NCI-H345 treated with DMSO at 0.1 percent for 48 hours (cell line): ENCODE data around the gene FOXI1.
"Not testable (repeated sequence)": the region's sequence is repeated elsewhere in the genome, so short reads cannot be mapped to it uniquely, and the experiment has no call there.

Experiments
- DNase-seq: peaks from one replicate; lab custom pipeline; 2025; ENCODE audit not compliant: unreplicated experiment; lab: John Stamatoyannopoulos, UW

The FOXI1 gene

DNA sequence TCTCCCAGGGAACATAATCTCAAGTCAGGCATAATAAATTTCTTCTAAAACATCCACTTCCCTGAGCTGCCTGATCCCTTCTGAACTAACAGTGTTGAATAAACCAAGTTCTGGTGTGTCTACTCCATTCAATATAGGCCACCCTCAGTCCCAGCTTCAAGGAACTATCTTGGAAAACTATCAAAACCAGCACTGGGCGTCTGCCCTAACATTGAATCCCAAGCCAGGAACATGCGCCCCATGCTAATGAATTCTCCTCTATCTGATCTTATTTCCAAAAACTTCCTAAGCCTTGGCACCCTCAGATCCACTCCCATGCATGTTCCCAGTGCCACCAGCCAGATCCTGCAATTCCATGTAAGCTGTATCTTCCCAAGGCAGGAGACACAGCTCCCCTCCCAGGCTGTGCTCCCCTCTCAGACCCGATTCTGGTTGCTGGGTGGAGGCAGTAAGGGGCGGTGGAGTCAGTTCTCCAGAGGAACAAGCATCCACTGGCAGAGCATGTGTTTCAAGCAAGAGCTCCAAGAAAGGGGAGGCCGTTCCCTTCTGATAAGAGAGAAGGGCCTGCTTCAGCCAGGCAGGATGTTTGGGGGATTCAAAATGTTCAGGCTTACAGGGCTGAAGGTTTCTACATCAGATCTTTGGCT, 13.1 kb upstream of the FOXI1 start:
- no peak for DNase-seq

DNA sequence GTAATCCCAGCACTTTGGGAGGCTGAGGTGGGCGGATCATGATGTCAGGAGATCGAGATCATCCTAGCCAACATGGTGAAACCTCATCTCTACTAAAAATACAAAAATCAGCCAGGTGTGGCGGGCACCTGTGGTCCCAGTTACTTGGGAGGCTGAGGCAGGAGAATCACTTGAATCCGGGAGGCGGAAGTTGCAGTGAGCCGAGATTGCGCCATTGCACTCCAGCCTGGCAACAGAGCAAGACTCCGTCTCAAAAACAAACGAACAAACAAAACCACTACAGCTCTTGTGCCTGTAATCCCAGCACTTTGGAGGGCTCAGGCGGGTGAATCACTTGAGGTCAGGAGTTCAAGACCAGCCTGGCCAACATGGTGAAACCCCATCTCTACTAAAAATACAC, 11.4 kb upstream of the FOXI1 start:
- DNase-seq = not testable (repeated sequence)

DNA sequence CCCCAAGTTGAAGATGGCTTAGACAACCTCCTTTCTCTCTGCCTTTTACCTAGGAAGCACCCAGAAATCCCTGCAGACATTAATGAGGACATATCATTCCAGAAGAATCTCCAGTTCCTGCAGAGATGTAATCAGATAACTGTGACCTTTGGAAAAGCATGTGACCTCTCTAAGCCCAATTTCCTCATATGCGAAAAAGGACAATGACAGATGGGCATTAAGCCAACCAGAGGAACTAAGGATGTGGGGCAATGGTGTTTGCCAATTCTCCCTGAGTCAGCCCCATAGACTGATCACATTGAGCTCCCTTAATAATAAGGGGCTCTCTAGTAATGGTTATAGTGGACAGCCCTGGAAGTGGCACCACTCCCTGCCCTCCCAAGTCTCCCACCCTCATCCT, 10.1 kb upstream of the FOXI1 start:
- DNase-seq = no peak

DNA sequence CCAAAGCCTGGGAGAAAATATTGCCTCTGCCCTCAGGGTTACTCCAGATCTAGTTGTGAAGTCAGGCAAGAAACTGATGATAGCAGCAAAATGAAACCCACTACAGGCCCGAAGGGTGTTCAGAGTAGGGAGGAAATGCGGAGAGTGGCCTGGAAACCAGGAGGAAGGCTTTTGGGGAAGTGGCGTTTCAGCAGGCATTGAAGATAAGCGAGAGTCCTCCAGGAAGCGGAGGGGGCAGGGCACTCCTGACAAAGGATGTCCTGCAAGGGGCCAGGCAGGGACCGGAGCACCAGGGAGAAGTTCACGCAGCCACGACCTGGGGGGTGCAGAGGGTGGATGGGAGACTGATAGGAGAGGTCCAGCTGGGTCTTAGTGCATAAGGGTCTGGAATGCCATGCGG, 7.8 kb upstream of the FOXI1 start:
- no peak for DNase-seq

DNA sequence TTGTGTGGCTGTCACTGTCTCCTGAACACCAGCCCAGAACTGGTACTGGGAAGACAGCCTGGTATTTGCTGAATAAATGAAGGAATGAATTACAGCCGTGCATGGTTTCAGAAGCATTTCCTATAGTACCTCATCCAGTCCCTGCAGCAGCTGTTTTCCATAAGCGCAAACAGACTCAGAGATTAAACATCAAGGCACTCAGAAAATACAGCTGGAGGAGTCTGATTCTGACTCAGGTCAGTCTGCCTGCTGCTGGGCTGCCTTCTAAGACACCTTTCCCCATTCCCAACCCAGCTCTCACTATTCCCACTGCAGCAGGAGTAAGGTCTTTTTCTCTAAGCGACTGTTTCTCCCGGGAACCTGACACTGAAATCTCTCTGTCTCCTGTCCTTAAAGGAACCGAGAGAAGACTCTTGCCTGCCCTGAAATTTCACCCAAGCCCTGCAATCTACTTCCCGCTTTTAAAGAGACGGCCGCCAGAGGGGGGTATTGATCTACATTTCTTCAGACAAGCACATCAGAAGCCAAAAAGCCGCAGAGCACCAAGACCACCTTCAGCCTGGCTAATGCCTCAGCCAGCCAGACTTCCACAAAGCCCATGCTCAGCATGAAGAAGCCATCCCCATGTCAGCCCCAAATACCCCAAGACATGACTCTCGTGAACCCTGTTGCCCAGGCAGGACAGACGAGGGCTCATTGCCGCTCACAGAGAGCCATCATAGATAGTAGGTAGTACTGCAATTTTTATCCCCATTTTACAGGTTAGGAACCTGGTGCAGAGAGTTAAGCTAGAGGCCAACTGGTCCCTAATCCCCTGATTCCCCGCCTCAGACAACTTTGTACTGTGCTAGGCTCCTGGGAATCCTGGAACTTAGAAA, 5.4 kb upstream of the FOXI1 start:
- DNase-seq = peak; percentile 63

DNA sequence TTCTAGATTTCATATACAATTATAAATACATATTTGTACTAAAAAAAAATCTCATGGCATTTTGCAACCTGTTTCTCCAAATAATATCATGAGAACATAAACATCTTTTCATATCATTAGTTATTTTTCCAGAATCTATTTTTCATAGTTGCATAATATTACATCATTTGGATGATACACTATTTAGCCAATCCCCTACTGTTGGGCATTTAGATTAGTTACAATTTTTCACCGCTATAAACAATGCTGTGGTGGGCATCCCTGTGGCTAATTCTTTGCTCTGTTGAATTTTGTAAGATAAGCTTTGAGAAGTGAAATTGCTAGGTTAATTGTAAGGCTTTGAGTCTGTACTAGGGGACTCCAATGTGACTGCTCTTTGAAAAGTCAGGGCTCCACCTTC, 2.2 kb upstream of the FOXI1 start:
- no peak for DNase-seq

DNA sequence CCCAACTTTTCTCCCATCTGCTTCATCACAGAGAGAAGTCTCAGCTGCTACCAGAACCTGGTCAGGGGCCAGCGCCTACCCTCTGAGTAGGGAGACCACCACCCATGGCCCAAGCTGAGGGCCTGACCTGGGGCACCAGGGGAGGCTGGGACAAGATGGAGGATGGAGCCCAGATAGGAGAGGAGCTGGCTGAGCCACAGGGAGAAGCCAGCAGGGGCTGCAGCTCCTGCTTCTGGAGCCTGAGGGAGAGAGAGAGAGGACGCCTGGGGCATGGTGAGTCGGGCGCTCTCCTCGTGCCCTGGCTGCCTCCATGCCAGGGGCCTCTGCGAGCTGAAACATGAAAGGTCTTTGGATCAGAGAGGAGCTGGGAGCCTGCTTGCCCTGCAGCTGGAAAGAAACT, 1.4 kb upstream of the FOXI1 start:
- no peak for DNase-seq

DNA sequence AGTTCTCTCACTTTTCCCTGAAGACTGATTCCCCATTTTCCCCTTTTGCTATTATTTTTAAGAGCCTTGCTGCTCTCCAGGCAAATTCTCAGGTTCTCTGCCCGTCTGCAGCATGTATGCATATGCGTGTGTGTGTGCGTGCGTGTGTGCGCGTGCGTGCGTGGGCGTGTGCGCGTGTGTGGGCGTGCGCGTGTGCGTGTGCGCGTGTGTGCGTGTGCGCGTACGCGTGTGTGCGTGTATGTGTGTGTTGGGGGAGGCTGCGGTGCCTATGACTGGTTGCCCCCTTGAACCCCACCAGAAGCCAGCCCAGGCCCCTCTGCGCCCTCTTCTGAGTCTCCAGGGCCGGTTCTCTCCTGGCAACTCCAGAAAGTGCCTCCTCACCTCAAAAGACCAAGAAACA, 987 bp upstream of the FOXI1 start:
- DNase-seq = no peak

DNA sequence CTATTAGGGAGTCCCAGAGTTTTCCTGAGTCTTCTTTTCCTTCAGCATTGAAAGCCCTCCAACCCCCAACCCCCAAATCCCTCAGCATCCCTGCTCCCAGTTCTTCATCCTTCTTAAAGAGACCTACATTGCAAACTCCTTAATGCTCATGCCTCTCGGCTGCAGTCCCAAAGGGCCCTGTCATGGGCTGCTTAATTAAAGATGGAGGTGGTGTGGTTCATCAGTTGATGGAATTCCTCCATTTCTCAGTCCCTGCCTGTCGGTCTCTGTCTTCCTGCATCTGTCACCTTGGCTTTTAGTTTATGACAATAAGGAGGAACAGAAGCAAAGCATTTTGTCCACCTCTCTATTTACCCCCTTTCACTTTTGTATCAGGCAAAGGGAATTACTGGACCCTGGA, 2.0 kb downstream of the FOXI1 start:
- DNase-seq = no peak

DNA sequence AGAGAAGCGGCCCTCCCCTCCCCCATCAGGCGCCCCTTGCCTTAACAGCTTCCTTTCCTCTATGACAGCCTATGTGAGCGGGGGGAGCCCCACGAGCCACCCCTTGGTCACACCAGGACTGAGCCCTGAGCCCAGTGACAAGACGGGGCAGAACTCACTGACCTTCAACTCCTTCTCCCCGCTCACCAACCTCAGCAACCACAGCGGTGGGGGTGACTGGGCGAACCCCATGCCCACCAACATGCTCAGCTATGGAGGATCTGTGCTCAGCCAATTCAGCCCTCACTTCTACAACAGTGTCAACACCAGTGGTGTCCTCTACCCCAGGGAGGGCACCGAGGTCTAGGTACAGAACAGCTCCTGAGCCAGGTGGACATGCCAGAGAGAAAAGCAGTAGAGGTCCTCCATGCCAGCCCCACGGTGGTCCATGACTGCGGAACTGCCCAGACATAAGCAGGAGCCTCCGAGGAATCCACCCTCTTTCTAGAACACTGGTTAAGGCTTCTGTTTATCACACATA, 2.6 kb downstream of the FOXI1 start:
- no peak for DNase-seq

DNA sequence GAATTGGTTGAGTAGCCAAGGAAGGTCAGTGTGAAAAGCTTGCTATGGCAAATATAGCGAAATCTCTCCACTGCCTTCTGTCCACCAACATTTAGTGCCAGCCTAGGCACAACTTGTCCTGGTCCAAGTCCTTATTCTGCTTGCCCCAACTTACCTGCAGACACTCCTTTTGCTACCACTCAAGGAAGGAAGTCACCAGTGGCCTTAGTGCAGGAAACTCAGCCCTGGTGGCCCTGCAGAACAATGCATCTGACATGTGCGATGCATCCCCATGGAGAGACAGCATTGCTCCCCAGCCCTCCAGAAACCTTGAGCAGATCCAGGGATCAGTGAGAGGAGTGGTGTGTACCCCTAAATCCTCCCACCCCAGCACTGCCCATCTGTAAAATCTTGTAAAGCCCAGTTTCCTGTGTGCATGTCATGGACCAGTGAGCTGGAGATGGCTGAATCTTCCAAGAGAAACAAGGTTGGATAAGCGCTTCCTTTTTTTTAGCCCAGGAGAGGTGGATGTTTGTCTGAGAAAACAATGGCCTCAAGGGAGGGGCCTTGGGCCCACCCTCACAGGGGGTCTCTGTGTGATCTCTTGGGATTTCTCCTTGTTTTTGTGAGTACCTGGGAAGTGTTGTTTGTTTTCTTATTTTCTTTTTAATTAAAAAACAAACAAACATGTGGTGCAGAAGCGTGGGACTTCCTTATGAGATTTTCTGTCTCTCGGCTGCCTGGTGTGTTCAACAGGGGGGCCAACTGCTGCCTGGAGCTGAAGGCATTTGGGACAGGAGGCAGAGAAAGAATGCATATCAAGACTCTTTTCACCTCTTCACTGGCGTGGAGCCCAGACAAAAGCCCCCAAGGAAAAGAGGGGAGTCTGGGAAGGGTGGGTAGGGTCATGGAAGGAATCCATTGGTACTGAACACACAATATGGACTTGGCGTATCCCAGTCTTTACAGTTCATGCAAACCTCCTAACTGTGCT, 3.6 kb downstream of the FOXI1 start:
- no peak for DNase-seq

DNA sequence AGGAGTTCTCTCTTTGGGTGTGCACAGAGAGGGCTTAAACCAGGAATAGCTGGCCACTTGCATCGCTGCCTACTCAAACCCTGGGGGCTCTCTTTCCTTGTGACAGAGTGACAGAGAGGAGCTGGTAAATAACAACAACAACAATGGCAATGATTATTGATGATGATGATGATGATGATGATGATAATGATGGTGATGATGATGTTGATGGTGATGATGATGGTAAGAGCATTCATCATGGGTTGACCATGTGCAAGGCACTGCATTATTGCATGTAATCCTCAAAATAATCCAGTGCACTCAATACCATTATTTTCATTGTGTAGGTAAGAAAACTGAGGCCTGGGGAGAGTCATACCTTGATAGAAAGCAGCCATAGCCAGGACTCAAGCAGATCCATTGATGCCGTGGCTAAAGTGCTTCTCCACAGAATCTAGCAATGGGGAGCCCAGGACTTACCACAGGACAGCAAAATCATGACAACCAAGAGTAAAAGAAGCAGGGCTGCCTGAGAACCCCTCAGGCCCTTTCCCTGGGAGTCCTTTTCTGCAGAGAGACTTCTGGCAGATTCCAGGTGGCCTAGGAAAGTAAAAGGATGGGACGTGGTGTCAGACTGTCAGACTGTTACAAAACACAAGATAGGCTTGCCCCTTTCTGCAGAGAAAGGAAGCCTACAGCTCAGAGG, 4.8 kb downstream of the FOXI1 start:
- no peak for DNase-seq

DNA sequence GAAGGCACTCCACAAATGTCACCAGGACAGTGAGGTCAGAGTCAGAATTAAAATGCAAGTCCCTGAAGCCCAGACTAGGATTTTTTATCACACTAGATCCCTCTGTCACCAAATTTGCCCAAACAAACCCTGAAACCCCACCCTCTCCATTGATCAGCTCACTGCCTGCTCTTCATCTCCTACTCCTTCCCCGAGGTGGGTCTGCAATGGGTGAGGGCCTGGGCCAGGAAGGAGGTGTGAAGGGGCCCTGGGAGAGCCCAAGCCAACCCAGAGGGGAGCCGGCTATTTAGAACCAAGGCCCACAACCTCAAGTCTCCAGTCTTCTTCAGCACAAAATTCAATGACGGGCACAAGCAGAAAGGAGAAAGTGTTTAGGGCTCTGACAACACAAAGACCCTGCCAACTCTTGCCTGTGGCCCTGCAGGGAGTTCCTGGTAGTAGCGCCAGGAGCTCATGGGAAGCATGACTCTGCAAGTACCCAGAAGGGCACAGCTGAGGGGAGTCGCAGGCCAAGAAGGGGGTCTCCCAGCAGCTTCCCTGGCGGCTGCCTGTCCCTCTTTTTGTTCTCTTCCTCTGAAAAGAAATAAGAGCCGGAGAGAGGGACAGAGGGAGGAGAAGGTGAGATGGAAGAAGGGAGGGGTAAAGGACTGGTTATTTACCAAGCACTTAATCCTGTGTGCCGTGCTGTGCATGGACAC, 5.5 kb downstream of the FOXI1 start:
- no peak for DNase-seq

DNA sequence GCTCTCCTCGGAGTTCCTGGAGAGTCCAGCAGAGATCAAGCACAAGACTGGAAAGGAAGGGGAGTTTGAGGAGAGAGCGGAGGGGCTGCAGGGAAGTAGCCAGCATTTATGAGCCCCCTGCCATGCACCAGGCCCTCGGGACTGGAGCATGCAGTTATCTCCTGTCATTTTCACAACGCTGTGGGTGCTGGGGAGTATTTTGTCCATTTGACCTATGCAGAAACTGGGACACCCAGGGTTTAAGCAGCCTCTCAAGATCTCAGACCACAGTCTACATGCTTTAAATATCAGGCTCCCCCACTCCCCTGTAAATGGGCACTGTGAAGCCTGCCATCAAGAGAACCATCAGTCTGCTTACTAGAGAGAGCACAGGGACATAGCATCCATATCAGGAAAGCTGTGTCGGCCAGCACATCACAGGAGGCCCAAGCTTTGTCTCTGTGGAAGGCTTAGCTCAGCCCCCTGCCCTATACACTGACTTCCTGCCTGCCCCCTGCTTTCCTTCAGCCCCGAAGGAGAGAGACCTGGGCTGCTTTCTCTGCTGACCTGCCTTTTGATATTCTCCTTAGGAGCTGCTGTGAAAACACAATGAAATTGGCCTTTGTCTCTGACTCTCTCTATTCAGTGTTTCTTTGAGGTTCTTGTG, 7.3 kb downstream of the FOXI1 start:
- DNase-seq = no peak

DNA sequence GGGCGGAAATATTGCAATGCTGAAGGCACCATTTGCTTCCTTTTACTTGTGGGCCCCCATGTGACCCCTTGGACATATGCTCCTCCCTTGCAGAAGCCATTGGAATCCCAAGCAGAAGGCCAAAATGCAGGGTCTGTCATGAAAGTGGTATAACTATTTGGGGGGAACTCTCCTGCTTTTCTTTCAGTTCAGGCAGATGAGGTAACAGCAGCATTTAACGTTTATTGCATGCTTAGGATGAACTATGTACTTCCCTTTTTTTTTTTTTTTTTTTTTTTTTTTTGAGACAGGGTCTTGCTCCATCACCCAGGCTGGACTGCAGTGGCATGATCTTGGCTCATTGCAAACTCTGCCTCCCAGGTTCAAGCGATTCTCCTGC, 7.8 kb downstream of the FOXI1 start:
- DNase-seq = no peak

DNA sequence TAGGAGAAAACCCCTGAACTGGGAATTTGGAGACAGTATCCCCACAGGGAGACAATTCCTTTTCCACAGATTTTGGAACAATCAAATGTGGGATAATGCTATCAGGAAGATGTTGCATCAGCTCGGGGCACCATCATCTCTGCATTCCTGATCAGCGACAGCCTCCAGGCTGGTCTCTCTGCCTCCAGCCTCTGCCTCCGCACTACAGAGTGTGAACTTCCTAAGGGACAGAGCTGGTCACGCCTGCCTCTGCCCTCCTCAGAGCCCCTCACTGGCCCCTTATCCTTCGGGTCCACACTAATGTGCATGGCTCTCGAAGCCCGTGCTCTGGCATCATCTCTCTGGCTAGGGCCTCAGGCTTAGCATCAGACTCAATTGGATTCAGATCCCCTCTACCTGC, 8.6 kb downstream of the FOXI1 start:
- no peak for DNase-seq

DNA sequence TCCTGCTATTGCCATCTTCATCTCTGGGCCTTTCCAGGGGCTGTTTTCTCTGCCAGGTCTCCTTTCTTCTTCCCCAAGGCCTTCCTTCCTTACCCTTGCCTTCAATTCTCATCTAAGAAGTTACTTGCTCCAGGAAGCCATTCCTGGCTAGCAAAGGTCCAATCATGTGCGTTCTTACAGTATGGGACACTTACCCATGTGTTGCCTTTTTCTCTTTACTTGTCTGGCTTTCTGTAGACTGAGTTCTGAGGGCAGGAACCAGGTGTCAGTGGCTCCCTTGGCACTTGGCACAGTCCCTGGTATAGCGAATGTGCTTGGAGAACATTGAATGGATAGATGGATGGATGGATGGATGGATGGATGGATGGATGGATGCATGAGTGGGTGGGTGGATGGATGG, 10.2 kb downstream of the FOXI1 start:
- no peak for DNase-seq

DNA sequence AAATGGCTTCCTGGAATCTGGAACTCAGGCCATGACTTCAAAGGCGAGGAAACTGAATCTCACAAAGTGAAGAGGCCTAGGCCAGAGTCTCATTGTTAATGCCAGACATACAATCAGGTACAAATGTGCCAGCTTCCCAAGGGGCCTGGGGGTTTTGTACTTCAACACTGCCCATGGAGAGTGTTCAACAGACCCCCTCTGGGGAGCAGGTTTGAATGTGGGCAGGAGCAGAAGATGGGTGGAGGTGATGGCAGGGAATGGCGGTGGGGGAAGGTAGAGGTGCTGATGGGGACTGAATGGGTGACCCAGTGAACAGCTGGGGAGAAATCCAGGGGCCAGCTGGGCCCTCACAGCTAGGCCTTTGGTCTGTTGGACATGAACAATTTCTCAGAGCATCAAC, 12.0 kb downstream of the FOXI1 start:
- DNase-seq = no peak

DNA sequence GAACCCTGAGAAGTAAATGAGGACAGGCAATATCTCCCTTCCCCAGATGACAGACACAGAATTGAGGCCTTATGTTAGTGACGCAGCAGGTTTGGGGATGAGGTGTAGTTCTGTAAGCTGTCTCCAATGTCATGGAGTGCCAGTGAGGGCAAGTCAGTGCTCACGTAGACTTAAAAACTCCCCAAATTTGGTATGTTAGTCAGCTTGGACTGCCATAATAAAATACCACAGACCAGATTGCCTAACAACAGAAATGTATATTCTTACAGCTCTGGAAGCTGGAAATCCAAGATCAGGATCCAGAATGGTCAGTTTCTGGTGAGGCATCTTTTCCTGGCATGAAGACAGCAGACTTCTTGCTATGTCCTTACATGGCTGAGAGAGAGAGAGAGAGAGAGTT, 14.9 kb downstream of the FOXI1 start:
- DNase-seq = no peak

DNA sequence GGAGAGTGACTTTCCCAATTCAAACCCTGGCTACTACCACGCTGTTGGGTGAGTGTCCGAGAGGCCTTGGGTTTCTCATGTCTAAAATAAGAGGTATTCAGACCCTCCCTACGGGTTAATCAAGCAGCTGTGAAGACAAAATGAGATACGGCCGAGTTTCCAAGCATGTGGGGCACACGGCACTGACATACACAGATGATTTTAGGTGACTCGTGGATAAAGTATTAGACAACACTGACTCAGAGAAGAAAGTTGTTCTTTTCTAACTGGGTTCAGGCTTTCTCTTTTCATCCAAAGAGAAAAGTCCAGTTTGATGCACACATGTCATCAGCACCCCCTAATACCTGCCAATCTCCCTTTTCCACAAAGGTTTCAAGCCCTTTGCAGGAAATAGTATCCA, 15.6 kb downstream of the FOXI1 start:
- DNase-seq = no peak
